Osteocyte (in vitro differentiated cells): ENCODE measurements around the gene HSPH1. TPM values are rescaled to one million over a fixed set of nuclear protein-coding genes. Genes with fewer than 3 reads are reported as not detected.

ENCODE experiments used
- DNase-seq: peaks from one replicate; pipeline ENCODE4 v3.0.0; 2021; ENCODE audit warnings: mixed read lengths; ENCODE audit not compliant: unreplicated experiment; ENCODE audit errors: extremely low spot score
- H3K27ac Mint-ChIP-seq: one replicate; pipeline ENCODE4 v1.8.0; 2021; ENCODE audit warnings: mild to moderate bottlenecking, mixed read lengths; ENCODE audit not compliant: unreplicated experiment
- H3K27me3 Mint-ChIP-seq: one replicate; pipeline ENCODE4 v1.8.0; 2021; ENCODE audit warnings: mixed read lengths; ENCODE audit not compliant: unreplicated experiment
- H3K36me3 Mint-ChIP-seq: one replicate; pipeline ENCODE4 v1.8.0; 2021; ENCODE audit warnings: mixed read lengths; ENCODE audit not compliant: unreplicated experiment
- H3K4me1 Mint-ChIP-seq: one replicate; pipeline ENCODE4 v1.8.0; 2021; ENCODE audit warnings: mixed read lengths; ENCODE audit not compliant: unreplicated experiment
- H3K4me3 Mint-ChIP-seq: one replicate; pipeline ENCODE4 v1.8.0; 2021; ENCODE audit warnings: mild to moderate bottlenecking, moderate library complexity, mixed read lengths; ENCODE audit not compliant: unreplicated experiment
- H3K9me3 Mint-ChIP-seq: one replicate; pipeline ENCODE4 v1.8.0; 2021; ENCODE audit warnings: mixed read lengths; ENCODE audit not compliant: unreplicated experiment
- total RNA-seq: library from RNA; stranded (reverse); gene quantifications from 2 replicates; pipeline ENCODE4 v1.2.1, GENCODE V29; 2021
- TF ChIP-seq, protein P1 (sequence below): fragments of 200-600 bp; sonication (generic); IDR thresholded peaks from 2 replicates; pipeline ENCODE4 v1.5.0; 2021; ENCODE audit warnings: antibody characterized with exemption, mild to moderate bottlenecking, moderate library complexity

HSPH1 gene
- total RNA-seq, 1 donor from 2014 or later, result 75.5 TPM

DNA sequence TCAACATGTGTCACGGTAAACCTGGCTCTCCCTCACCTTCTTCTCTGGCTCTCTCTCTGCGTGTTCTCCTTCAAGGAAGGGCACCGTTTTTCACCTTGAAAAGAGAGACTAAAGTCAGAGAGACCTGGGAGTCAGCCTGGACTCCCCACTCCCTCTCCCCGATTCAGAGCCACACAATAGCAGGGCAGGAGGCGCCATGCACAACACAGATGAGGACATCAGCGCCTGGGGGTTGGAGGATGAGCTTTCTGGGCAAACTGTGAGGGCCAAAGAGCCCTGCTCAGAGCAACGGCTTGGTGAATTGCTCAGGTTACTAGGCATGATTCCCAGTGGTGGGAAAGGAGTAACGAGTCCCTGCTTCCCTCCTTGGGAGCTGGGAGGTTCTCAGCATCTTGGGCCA lies 32.3 kb downstream of the HSPH1 start:
- no peaks in the 10 kb centered on the region for H3K4me1 Mint-ChIP-seq
- H3K9me3 Mint-ChIP-seq, result no peaks in the 10 kb centered on the region
- no peak for DNase-seq
- H3K27me3 Mint-ChIP-seq, result peaks cover 44% of the 10 kb centered on the region
- no peak overlapping the region for H3K27ac Mint-ChIP-seq
- no peak overlapping the region for H3K4me3 Mint-ChIP-seq
- TF ChIP-seq, protein P1, sequence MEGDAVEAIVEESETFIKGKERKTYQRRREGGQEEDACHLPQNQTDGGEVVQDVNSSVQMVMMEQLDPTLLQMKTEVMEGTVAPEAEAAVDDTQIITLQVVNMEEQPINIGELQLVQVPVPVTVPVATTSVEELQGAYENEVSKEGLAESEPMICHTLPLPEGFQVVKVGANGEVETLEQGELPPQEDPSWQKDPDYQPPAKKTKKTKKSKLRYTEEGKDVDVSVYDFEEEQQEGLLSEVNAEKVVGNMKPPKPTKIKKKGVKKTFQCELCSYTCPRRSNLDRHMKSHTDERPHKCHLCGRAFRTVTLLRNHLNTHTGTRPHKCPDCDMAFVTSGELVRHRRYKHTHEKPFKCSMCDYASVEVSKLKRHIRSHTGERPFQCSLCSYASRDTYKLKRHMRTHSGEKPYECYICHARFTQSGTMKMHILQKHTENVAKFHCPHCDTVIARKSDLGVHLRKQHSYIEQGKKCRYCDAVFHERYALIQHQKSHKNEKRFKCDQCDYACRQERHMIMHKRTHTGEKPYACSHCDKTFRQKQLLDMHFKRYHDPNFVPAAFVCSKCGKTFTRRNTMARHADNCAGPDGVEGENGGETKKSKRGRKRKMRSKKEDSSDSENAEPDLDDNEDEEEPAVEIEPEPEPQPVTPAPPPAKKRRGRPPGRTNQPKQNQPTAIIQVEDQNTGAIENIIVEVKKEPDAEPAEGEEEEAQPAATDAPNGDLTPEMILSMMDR, result no peak
- H3K36me3 Mint-ChIP-seq, result peaks cover 3% of the 10 kb centered on the region

DNA sequence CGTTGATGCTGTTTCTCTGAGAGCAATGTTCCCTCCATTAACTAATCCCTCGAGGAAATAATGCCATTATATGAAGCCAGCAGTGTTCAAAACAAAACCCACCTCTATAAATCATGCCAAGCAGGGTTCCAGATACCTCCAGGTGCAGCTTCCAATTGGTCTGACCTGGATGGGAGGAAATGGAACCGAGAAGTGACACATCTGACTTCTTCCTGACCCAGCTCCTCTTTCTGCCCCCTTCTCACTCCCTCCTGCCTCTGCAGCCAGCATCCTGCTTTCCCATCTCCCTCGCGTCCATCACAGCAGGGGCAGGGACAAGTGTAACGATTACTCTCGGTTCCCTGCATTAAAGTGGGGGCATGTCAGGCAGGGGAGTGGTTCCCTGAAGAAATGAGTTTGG lies 37.5 kb downstream of the HSPH1 start:
- Mint-ChIP-seq H3K4me1 (no peaks in the 10 kb centered on the region), H3K27me3 (peaks cover 84% of the 10 kb centered on the region), H3K27ac (no peak overlapping the region), H3K9me3 (no peaks in the 10 kb centered on the region), H3K36me3 (no peaks in the 10 kb centered on the region), H3K4me3 (no peak overlapping the region)
- DNase-seq, result no peak
- TF ChIP-seq, protein P1, result no peak

DNA sequence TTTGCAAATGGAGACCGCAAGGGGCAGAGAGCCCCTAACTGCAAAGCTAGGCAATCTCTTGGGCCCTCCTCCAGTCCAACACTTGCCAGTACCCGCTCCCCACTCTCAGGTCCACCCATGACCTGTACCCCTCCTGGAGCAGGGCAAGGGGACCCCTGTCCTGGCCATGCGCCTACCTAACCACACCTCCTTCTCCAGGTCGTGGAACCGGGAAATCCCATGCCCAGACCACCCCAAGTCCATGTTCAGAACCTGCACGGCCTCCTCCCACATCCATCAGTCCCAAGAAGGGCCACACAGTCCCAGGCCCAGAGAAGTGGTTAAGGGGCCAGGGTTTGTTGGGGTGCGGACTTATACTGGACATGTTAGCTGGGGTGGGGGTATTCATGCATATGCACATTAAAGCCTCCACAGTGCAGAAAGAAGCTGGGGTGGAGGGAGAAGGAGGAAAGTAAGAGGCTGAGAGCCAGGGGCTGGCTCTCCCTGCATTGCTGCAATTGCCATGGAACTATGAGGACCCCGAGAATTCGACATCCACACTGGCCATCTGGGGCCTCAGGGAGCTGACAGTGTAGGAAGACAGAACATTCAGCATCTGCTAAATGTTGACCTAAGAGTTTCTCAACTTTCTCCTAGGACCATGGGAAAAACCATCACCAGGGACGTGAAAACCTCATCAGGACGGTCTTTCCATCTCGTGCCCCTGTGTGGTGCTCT lies 39.0 kb downstream of the HSPH1 start:
- H3K4me1 Mint-ChIP-seq, result no peaks in the 10 kb centered on the region
- no peak overlapping the region for H3K4me3 Mint-ChIP-seq
- H3K27me3 Mint-ChIP-seq, result peaks cover 85% of the 10 kb centered on the region
- H3K9me3 Mint-ChIP-seq, result no peaks in the 10 kb centered on the region
- H3K27ac Mint-ChIP-seq, result no peak overlapping the region
- DNase-seq, result no peak
- H3K36me3 Mint-ChIP-seq, result no peaks in the 10 kb centered on the region
- TF ChIP-seq, protein P1, result no peak

DNA sequence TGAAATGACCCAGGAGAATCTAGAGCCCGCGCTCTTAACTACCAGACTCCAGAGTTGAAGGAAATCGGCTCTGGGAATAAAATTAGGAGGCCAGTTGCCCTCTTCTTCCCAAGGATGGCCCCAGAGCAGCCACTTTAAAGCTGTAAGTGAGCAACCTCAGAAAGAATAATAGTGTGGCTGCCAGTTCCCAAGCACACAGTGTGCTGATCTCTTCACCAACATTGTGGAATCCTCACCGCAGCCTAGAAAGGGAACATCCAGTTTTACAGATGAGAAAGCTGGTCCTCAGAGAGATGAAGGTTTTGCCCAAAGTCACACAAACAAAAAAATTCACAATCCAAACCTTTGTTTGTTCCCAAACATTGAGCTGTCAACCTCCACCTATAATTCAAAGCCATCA lies 39.6 kb downstream of the HSPH1 start:
- Mint-ChIP-seq H3K27ac (no peak overlapping the region), H3K4me3 (no peak overlapping the region), H3K27me3 (peaks cover 91% of the 10 kb centered on the region), H3K9me3 (no peaks in the 10 kb centered on the region), H3K36me3 (no peaks in the 10 kb centered on the region), H3K4me1 (no peaks in the 10 kb centered on the region)
- no peak for DNase-seq
- TF ChIP-seq, protein P1, result no peak

DNA sequence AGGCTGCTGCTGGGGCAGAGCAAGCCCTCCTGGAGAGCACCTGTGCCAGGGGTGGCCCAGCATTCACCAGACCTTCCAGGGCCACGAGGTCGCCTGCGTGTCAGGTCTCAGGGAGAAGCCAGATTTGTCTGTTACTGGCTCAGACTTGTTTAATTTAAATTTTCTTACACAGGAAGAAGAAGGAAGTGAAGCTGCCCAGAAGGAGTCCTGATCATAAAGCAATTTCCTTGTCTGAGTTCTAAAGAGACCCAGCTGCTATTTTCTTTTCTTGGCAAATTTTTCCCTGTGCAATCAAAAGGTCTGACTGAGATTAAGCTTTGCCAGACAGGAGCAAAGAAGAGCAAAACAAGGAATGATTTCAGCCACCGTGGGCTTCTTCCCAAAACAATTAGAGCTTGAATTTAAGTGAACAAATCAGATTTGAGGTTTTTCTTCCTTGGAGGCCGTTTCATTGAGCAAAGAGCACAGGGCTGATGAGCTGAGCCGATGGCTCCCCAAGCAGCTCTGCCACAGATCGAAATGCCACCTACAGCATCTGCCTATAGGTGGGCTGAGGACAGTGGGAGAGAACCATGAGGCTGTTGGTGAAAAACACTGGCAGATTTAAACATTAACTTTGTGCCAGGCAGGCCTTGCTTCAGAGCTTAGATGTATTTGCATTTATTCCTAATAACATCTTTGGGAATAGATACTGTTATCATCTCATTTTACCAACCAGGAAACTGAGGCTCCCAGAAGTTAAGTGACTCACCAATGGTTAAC lies 40.1 kb downstream of the HSPH1 start:
- H3K4me3 Mint-ChIP-seq, result no peak overlapping the region
- H3K9me3 Mint-ChIP-seq, result no peaks in the 10 kb centered on the region
- TF ChIP-seq, protein P1, result no peak
- H3K36me3 Mint-ChIP-seq, result no peaks in the 10 kb centered on the region
- H3K27me3 Mint-ChIP-seq, result peaks cover 92% of the 10 kb centered on the region
- H3K4me1 Mint-ChIP-seq, result no peaks in the 10 kb centered on the region
- no peak for DNase-seq
- no peak overlapping the region for H3K27ac Mint-ChIP-seq
